Common myeloid progenitor, CD34-positive (primary cell): ENCODE measurements around the gene CARM1.
"Not testable (repeated sequence)": the region's sequence is repeated elsewhere in the genome, so short reads cannot be mapped to it uniquely, and the experiment has no call there.

Source experiments
- CTCF ChIA-PET: fragments of 350-600 bp; sonication (Branson Sonifier 250); formaldehyde crosslinking; loops from one replicate; lab custom pipeline; 2021; ENCODE audit warnings: antibody characterized with exemption; lab: Charles Lee
- POLR2A ChIA-PET: fragments of 350-600 bp; sonication (Branson Sonifier 250); formaldehyde crosslinking; loops from one replicate; lab custom pipeline; 2021; ENCODE audit warnings: antibody characterized with exemption; lab: Charles Lee
- DNase-seq, 3 donors: peaks; one replicate each; pipeline versions ENCODE4 v3.0.0 to v3.0.0-alpha.2; 2013
- H3K27ac ChIP-seq, 2 experiments: 1 replicate in 1 of 2; 2 replicates in 1 of 2; pipeline ENCODE4 v1.7.0; 2013; ENCODE audit warnings: inconsistent platforms in 2 of 2, low read length in 2 of 2, mild to moderate bottlenecking in 2 of 2, low read depth in 1 of 2, moderate library complexity in 1 of 2; ENCODE audit not compliant: severe bottlenecking in 2 of 2, insufficient read depth in 1 of 2, poor library complexity in 1 of 2
- H3K27me3 ChIP-seq, 5 experiments: replicated peaks in 2 of 5; 1 replicate in 3 of 5; 2 replicates in 2 of 5; pipeline versions ENCODE4 v1.6.1 to v1.7.0; 2013; ENCODE audit warnings: low read length in 4 of 5, mild to moderate bottlenecking in 2 of 5, moderate library complexity in 2 of 5, inconsistent platforms in 1 of 5; ENCODE audit not compliant: insufficient read depth in 5 of 5, control insufficient read depth in 4 of 5
- H3K36me3 ChIP-seq, 4 experiments: 1 replicate in 2 of 4; 2 replicates in 2 of 4; pipeline versions ENCODE4 v1.6.1 to v1.7.0; 2013; ENCODE audit warnings: low read length in 3 of 4, control low read depth in 1 of 4, mild to moderate bottlenecking in 1 of 4; ENCODE audit not compliant: control insufficient read depth in 4 of 4, insufficient read depth in 4 of 4
- H3K4me1 ChIP-seq, 4 experiments: 1 replicate in 3 of 4; 2 replicates in 1 of 4; pipeline versions ENCODE4 v1.6.1 to v1.7.1; 2013; ENCODE audit warnings: low read length in 3 of 4, mild to moderate bottlenecking in 3 of 4, control low read depth in 1 of 4, inconsistent platforms in 1 of 4, moderate library complexity in 1 of 4; ENCODE audit not compliant: control insufficient read depth in 4 of 4, insufficient read depth in 4 of 4; ENCODE audit errors: control extremely low read depth in 1 of 4
- H3K4me3 ChIP-seq, 7 experiments: 1 replicate in 4 of 7; 2 replicates in 3 of 7; pipeline versions ENCODE4 v1.5.1 to v1.7.0; 2013; ENCODE audit warnings: mild to moderate bottlenecking in 7 of 7, low read length in 6 of 7, moderate library complexity in 6 of 7, inconsistent platforms in 2 of 7, low read depth in 2 of 7, control low read depth in 1 of 7; ENCODE audit not compliant: insufficient read depth in 4 of 7, control insufficient read depth in 1 of 7; ENCODE audit errors: extremely low read depth in 1 of 7
- H3K9me3 ChIP-seq, 5 experiments: 1 replicate in 4 of 5; 2 replicates in 1 of 5; pipeline versions ENCODE4 v1.6.1 to v1.7.1; 2013; ENCODE audit warnings: low read length in 4 of 5, mild to moderate bottlenecking in 2 of 5, inconsistent platforms in 1 of 5, low read depth in 1 of 5, moderate library complexity in 1 of 5; ENCODE audit not compliant: control insufficient read depth in 4 of 5, insufficient read depth in 2 of 5; ENCODE audit errors: control extremely low read depth in 1 of 5
- WGBS: methylation state at CpG from one replicate; pipeline ENCODE4 v1.1.5; 2013; ENCODE audit not compliant: insufficient coverage; 5-methylcytosine and 5-hydroxymethylcytosine counted together

CARM1 gene

GRCh38 chr19:10871711-10872545 is 575 bp downstream of the CARM1 start:
- 0% methylated on average over 86 of the region's 90 CpGs for WGBS
- peak overlapping the region in 1 of 2 experiments; percentile 54 for H3K27ac ChIP-seq
- H3K36me3 ChIP-seq = peaks cover 0 to 5% (median 0%) of the 10 kb centered on the region in 4 experiments
- H3K4me1 ChIP-seq = peaks cover 0 to 22% (median 15%) of the 10 kb centered on the region in 4 experiments
- H3K4me3 ChIP-seq = peak overlapping the region; percentile 58 to 89 (median 74)
- ChIA-PET CTCF (interaction anchor here (0.6 to 2.9 kb wide), 9 partner anchors 9 to 69 kb away, joined by 3 to 11 read pairs (median 3); no protein-coding TSS in a partner anchor), POLR2A (interaction anchor here (0.5 to 1.0 kb wide), 3 partner anchors 36 to 155 kb away, joined by 3 read pairs; partner anchors contain the start of gene TMED1)
- H3K9me3 ChIP-seq = no peaks in the 10 kb centered on the region
- no peaks in the 10 kb centered on the region for H3K27me3 ChIP-seq
- DNase-seq = peak; percentile 25 to 48 (median 34)

- POLR2A ChIA-PET = interaction anchor here (0.5 kb wide), 1 partner anchor 100 kb away, joined by 3 read pairs; no protein-coding TSS in a partner anchor
- no peak for DNase-seq
- peaks cover 0 to 24% (median 16%) of the 10 kb centered on the region in 4 experiments for H3K4me1 ChIP-seq
- peak overlapping the region; percentile 35 to 89 (median 74) for H3K4me3 ChIP-seq
- peaks cover 0 to 6% (median 0%) of the 10 kb centered on the region in 4 experiments for H3K36me3 ChIP-seq
- CTCF ChIA-PET = interaction anchor here (0.6 to 2.9 kb wide), 10 partner anchors 8 to 69 kb away, joined by 3 to 11 read pairs (median 3); no protein-coding TSS in a partner anchor
- WGBS = 30% methylated on average over 6 of the region's 16 CpGs
- no peak overlapping the region for H3K27ac ChIP-seq
- H3K27me3 ChIP-seq = no peaks in the 10 kb centered on the region
- H3K9me3 ChIP-seq = no peaks in the 10 kb centered on the region
Measured at GRCh38 chr19:10872546-10873107, 1.3 kb downstream of the CARM1 start.

GRCh38 chr19:10874024-10874423 is 2.7 kb downstream of the CARM1 start:
- Histone ChIP-seq H3K4me1 (peaks cover 0 to 24% (median 16%) of the 10 kb centered on the region in 4 experiments), H3K4me3 (no peak overlapping the region), H3K9me3 (no peaks in the 10 kb centered on the region), H3K36me3 (peaks cover 0 to 6% (median 0%) of the 10 kb centered on the region in 4 experiments), H3K27me3 (no peaks in the 10 kb centered on the region), H3K27ac (no peak overlapping the region)
- no CpG with 5 or more reads among the region's 1 CpG for WGBS
- CTCF ChIA-PET = interaction anchor here (1.5 kb wide), 1 partner anchor 12 kb away, joined by 5 read pairs; no protein-coding TSS in a partner anchor
- POLR2A ChIA-PET = interaction anchor here (0.6 kb wide), 1 partner anchor 70 kb away, joined by 4 read pairs; no protein-coding TSS in a partner anchor
- DNase-seq = no peak

GRCh38 chr19:10876459-10877240 is 5.3 kb downstream of the CARM1 start:
- Histone ChIP-seq H3K36me3 (peaks cover 0 to 9% (median 2%) of the 10 kb centered on the region in 4 experiments), H3K9me3 (no peaks in the 10 kb centered on the region), H3K27ac (no peak overlapping the region), H3K4me3 (no peak overlapping the region), H3K27me3 (no peaks in the 10 kb centered on the region), H3K4me1 (peaks cover 0 to 23% (median 13%) of the 10 kb centered on the region in 4 experiments)
- POLR2A ChIA-PET = no interaction called here
- CTCF ChIA-PET = interaction anchor here (0.8 to 1.5 kb wide), 3 partner anchors 9 to 165 kb away, joined by 3 read pairs; no protein-coding TSS in a partner anchor
- DNase-seq = no peak
- WGBS = 77% methylated on average over 9 of the region's 10 CpGs

- POLR2A ChIA-PET, H3K4me3 ChIP-seq, H3K27me3 ChIP-seq, H3K9me3 ChIP-seq, DNase-seq: not testable (repeated sequence)
- CTCF ChIA-PET = interaction anchor here (0.7 to 1.5 kb wide), 4 partner anchors 8 to 41 kb away, joined by 3 to 4 read pairs (median 3); no protein-coding TSS in a partner anchor
- Histone ChIP-seq H3K27ac (peak overlapping the region in 1 of 2 experiments; percentile 43), H3K36me3 (peaks cover 0 to 12% (median 3%) of the 10 kb centered on the region in 4 experiments), H3K4me1 (peaks cover 0 to 17% (median 10%) of the 10 kb centered on the region in 4 experiments)
- WGBS = 100% methylated on average over 6 of the region's 9 CpGs
Measured at GRCh38 chr19:10877608-10878007, 6.3 kb downstream of the CARM1 start.

- Histone ChIP-seq H3K27ac (peak overlapping the region in 1 of 2 experiments; percentile 43), H3K36me3 (peaks cover 2 to 12% (median 3%) of the 10 kb centered on the region in 4 experiments), H3K4me3 (no peak overlapping the region), H3K4me1 (peaks cover 0 to 12% (median 5%) of the 10 kb centered on the region in 4 experiments), H3K27me3 (no peaks in the 10 kb centered on the region), H3K9me3 (no peaks in the 10 kb centered on the region)
- ChIA-PET POLR2A (no interaction called here), CTCF (interaction anchor here (0.7 to 1.5 kb wide), 4 partner anchors 8 to 40 kb away, joined by 3 to 4 read pairs (median 3); no protein-coding TSS in a partner anchor)
- DNase-seq = peak in 2 of 3 donors; percentile 15 to 24
- 93% methylated on average over 3 of the region's 3 CpGs for WGBS
Measured at GRCh38 chr19:10878253-10878652, 6.9 kb downstream of the CARM1 start.
